ENCODE data around the gene FOXO3. TPM values are rescaled to one million over a fixed set of nuclear protein-coding genes. Genes with fewer than 3 reads are reported as not detected.

Gene FOXO3
- total and polyA plus RNA-seq, 2 of the 8 experiments (the other 6 are each of a cell fraction or from before 2014, with no cell fraction given), result 13.1 to 19.3 TPM

DNA sequence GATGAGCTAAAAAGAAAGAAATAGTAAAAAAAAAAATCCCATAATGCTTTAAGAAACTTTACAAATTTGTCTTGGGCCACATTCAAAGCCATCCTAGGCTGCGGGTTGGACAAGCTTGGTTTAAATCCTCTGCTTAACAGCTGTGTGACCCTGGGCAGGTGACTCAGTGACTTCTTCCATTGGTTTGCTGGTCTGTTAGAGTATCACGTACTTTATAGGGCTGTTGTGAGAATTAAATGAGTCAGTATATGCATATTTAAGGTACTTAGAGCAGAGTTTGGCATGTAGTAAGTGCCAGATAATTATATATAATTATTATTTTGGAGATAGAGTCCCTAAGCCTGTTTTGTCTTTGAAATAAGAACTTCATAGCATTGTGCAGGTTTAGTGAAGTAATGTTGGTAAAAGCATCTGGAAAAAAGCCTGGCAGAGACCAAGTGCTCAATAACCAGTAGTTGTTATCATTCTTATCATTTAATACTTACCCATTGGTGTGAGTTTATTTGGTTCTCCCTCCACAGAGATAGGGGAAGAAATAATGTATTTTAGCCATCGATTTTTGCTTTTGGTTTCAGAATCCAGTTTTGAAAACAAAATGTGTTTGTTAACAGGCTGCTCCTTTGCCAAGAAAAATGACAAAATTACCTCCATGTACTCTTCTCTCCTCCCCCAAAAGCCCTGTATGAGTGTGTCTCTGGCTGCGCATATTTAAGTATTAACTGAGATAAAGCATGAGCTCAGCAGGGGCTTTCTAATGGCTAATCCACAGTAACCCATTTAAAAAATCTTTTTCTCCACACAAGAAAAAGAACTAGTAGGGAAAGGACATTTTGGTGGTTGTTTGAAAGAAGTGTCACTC lies 67.2 kb downstream of the FOXO3 start:
- no peak overlapping the region for H4K8ac ChIP-seq (ENCODE audit: extremely low read depth, insufficient read depth, low read length)
- no peaks in the 10 kb centered on the region for H3K9me3 ChIP-seq (ENCODE audit: insufficient read depth in 2 of 2, low read depth in 1 of 2, low read length in 1 of 2)
- H4K20me1 ChIP-seq (replicated peaks in 1 of 2; ENCODE audit: control insufficient read depth in 1 of 2, insufficient read depth in 2 of 2, low read length in 2 of 2), result peaks cover 1 to 3% of the 10 kb centered on the region in 2 experiments
- H3K56ac ChIP-seq (replicated peaks; ENCODE audit: insufficient read length, low read depth, low read length), result no peak overlapping the region
- no peak overlapping the region for H2BK120ac ChIP-seq (replicated peaks; ENCODE audit: low read depth, low read length)
- no peak for DNase-seq (ENCODE audit: low read depth in 1 of 2, low spot score in 2 of 2)
- H3K4me1 ChIP-seq (replicated peaks in 1 of 4; ENCODE audit: control insufficient read depth in 3 of 4, insufficient read depth in 4 of 4, low read length in 3 of 4), result peaks cover 0 to 8% (median 5%) of the 10 kb centered on the region in 4 experiments; a peak in 4 of 7 replicates
- no peak overlapping the region for H3K27ac ChIP-seq (ENCODE audit: low read depth, low read length)
- 81% methylated on average over 4 of the region's 4 CpGs; no CpG with 5 or more reads in 1 of the 2 experiments for WGBS, 2 experiments (ENCODE audit: extremely low coverage in 1 of 2, insufficient coverage in 1 of 2, insufficient read length in 1 of 2, insufficient replicate concordance in 2 of 2, low coverage in 1 of 2, low lambda C conversion rate in 2 of 2, missing lambda C conversion rate in 1 of 2)
- no peak overlapping the region for H4K91ac ChIP-seq (replicated peaks; ENCODE audit: insufficient read length, low read length)
- peaks cover 2% of the 10 kb centered on the region; the same call in 1 of the 2 replicates for H3K79me1 ChIP-seq (ENCODE audit: low read depth, low read length)
- H2BK15ac ChIP-seq (ENCODE audit: low read length), result no peak overlapping the region
- no peak overlapping the region for H2AFZ ChIP-seq (ENCODE audit: low read length)
- no peak overlapping the region for H2BK5ac ChIP-seq (ENCODE audit: low read depth, low read length)
- no peak overlapping the region for H3K14ac ChIP-seq (ENCODE audit: insufficient read length)
- H3K27me3 ChIP-seq (replicated peaks in 1 of 4; ENCODE audit: control insufficient read depth in 3 of 4, extremely low read depth in 1 of 4, insufficient read depth in 3 of 4, low read length in 3 of 4), result no peaks in the 10 kb centered on the region
- no peaks in the 10 kb centered on the region for H3K36me3 ChIP-seq (ENCODE audit: control insufficient read depth in 2 of 4, insufficient read depth in 4 of 4, low read length in 3 of 4)
- no peak overlapping the region for H2AK5ac ChIP-seq (ENCODE audit: low read depth, low read length)
- ChIA-PET CTCF (ENCODE audit: partially characterized antibody) (interaction anchor here (0.9 to 2.5 kb wide), 2 partner anchors 85 to 113 kb away, joined by 4 to 10 read pairs; no protein-coding TSS in a partner anchor), POLR2A (ENCODE audit: partially characterized antibody) (no interaction called here)
- no peak overlapping the region for H2BK12ac ChIP-seq (ENCODE audit: low read depth, low read length)
- FAIRE-seq, result no peak
- no peak overlapping the region for H2BK20ac ChIP-seq (ENCODE audit: low read length)
- no peaks in the 10 kb centered on the region for H3K23me2 ChIP-seq (ENCODE audit: low read depth, low read length)
- peaks cover 4 to 70% of the 10 kb centered on the region in 2 experiments; a peak in 2 of 4 replicates for H3K79me2 ChIP-seq (ENCODE audit: control insufficient read depth in 1 of 2, insufficient read depth in 2 of 2, low read length in 2 of 2)
- no peak overlapping the region for H3K4me3 ChIP-seq (ENCODE audit: extremely low read depth in 1 of 4, insufficient read depth in 2 of 4, low read depth in 3 of 4, low read length in 4 of 4)
- no peak overlapping the region for H3K4ac ChIP-seq (replicated peaks; ENCODE audit: insufficient read length, low read depth, low read length)
- H3K18ac ChIP-seq (ENCODE audit: extremely low read depth, low read length), result no peak overlapping the region
- H4K5ac ChIP-seq (ENCODE audit: insufficient read length, low read depth, low read length), result no peak overlapping the region
- H3K23ac ChIP-seq (ENCODE audit: insufficient read length), result no peak overlapping the region
- H3K9ac ChIP-seq (replicated peaks in 1 of 4; ENCODE audit: extremely low read depth in 1 of 4, low read depth in 3 of 4, low read length in 3 of 4), result no peak overlapping the region
- H3K4me2 ChIP-seq (ENCODE audit: insufficient read depth in 1 of 2, low read depth in 2 of 2, low read length in 2 of 2), result no peak overlapping the region
- TF ChIP-seq E2F6 (IDR thresholded peaks at IDR 0.05) (no peak), GABPA (IDR thresholded peaks at IDR 0.05; ENCODE audit: borderline replicate concordance, insufficient read depth, low read length) (no peak), POU5F1 (IDR thresholded peaks at IDR 0.05; ENCODE audit: low read depth, low read length) (no peak), KDM1A (IDR thresholded peaks at IDR 0.05; ENCODE audit: borderline replicate concordance, low read length) (no peak), FOSL1 (IDR thresholded peaks at IDR 0.05; ENCODE audit: insufficient read depth, low read depth, low read length) (no peak), TAF7 (optimal IDR thresholded peaks at IDR 0.05; ENCODE audit: borderline replicate concordance, low read depth, low read length) (no peak), KDM4A (IDR thresholded peaks at IDR 0.05; ENCODE audit: low read depth, low read length, severe bottlenecking) (no peak), KDM5A (IDR thresholded peaks at IDR 0.05; ENCODE audit: low read length) (no peak), TBP (IDR thresholded peaks at IDR 0.05; ENCODE audit: low read depth, low read length) (no peak), GTF2F1 (IDR thresholded peaks at IDR 0.05; ENCODE audit: borderline replicate concordance, low read depth, low read length) (no peak), EZH2 (IDR thresholded peaks at IDR 0.05; ENCODE audit: low read depth, low read length, severe bottlenecking) (no peak)
